Stimulated activated CD8-positive, alpha-beta memory T cell treated with anti-CD3 and anti-CD28 coated beads, Interleukin-7, amount 100 ng/mL, for 1 hour (primary cell): ENCODE results near the gene A4GNT.

ENCODE experiments used
- DNase-seq, 2 donors: peaks; one replicate each; pipeline ENCODE4 v3.0.0-alpha.2; 2020; ENCODE audit warnings: low read depth in 2 of 2

A4GNT gene

GRCh38 chr3:138078901-138079344, 53.3 kb downstream of the A4GNT start:
- DNase-seq, result no peak

- no peak for DNase-seq
These were observed 54.1 kb downstream of the A4GNT start for GRCh38 chr3:138078096-138078495.
